Activated naive CD4-positive, alpha-beta T cell treated with anti-CD3 and anti-CD28 coated beads, Interleukin-2, amount 10 ng/mL, durations not matched to agents 7 days and 5 days (primary cell): ENCODE data around the gene TMA7.

Source experiments
- CTCF ChIA-PET: fragments of 350-600 bp; sonication (Branson Sonifier 250); formaldehyde crosslinking; loops from one replicate; lab custom pipeline; 2021; ENCODE audit warnings: antibody characterized with exemption; lab: Charles Lee
- DNase-seq: peaks from one replicate; pipeline ENCODE4 v3.0.0-alpha.2; 2020
- H3K27ac Mint-ChIP-seq: one replicate; pipeline ENCODE4 v1.8.0; 2021; ENCODE audit warnings: mild to moderate bottlenecking, moderate library complexity, mixed read lengths
- H3K27me3 Mint-ChIP-seq: one replicate; pipeline ENCODE4 v1.8.0; 2021; ENCODE audit warnings: mild to moderate bottlenecking, mixed read lengths
- H3K36me3 Mint-ChIP-seq: one replicate; pipeline ENCODE4 v1.8.0; 2021; ENCODE audit warnings: mixed read lengths
- H3K4me1 Mint-ChIP-seq: one replicate; pipeline ENCODE4 v1.8.0; 2021; ENCODE audit warnings: mixed read lengths
- H3K4me3 Mint-ChIP-seq: one replicate; pipeline ENCODE4 v1.8.0; 2021; ENCODE audit warnings: mild to moderate bottlenecking, moderate library complexity, mixed read lengths
- H3K9me3 Mint-ChIP-seq: one replicate; pipeline ENCODE4 v1.8.0; 2021; ENCODE audit warnings: mixed read lengths

TMA7 gene

DNA sequence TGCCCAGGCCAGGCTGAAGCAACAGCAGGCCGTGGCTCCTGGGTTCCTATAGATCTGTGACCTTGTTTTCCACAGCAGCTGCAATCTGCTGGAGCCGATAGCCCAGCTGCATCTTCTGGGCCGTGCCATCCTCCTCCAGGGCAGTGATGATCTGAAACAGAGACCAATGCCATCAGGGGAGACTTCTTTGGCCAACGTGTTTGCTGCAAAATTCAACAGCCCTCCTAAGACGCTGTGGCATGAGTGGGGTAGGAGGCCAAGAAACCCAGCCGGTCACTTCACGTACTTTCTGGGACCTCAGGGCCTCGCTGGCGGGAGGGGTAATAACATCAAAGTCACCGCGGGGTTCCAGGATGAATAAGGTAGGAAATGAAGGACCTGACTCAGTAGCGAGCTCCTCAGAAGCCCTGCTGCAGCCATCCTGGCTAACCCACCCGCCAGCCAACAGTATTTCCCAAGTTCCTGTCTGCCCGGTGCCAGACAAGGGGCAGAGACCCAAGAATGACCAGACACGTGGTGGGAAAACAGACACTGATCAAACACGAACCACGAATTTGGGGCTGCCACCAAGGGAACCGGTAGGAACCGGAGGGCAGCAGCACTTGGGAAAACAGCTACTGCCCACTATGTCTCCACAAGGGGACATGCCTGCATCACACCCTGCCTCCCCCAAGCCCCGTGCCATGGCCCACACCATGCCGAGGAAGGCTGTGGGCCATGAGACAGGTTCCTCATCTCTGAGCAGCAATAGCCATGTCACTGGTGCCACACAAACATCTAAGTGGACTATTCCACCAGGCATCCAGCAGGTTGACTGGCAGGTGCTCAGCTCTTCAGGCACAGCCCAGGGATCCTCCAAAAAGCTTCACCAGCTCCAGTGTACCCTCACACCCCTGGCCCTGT is 35.4 kb upstream of the TMA7 start:
- DNase-seq = peak; percentile 3
- CTCF ChIA-PET = interaction anchor here (1.3 to 7.8 kb wide), 2 partner anchors 29 to 144 kb away, joined by 5 to 170 read pairs; no protein-coding TSS in a partner anchor
- Mint-ChIP-seq H3K4me3 (no peak overlapping the region), H3K36me3 (no peaks in the 10 kb centered on the region), H3K27ac (no peak overlapping the region), H3K9me3 (no peaks in the 10 kb centered on the region), H3K4me1 (no peaks in the 10 kb centered on the region), H3K27me3 (peaks cover 11% of the 10 kb centered on the region)

DNA sequence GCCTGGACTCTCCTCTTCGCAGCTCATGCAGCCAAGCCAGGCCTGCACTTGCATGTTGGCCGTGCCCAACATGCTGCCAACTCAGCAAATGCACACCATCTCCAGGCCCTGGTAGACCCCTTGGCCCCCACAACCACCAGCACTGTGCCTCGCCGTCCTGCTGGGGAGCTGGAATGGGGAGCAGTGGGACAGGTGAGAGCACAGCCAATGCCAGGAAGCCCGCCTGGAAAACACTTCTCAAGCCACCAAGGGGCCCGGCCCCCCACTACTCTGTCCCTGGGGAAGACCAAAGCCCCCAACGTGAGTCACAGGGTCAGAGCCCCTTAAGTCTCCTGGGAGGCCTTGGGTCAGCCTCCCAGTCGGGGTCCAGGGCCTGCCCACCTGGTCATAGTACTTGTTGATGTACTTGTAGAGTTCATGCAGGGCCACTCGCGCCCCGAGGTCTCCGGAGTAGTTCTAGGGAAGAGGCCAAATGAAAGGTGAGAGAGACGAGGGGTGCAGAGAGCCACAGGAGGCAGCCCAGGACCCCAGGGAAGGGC is 34.6 kb upstream of the TMA7 start:
- DNase-seq = peak; percentile 20
- Mint-ChIP-seq H3K36me3 (no peaks in the 10 kb centered on the region), H3K9me3 (no peaks in the 10 kb centered on the region), H3K4me1 (no peaks in the 10 kb centered on the region), H3K27me3 (peaks cover 9% of the 10 kb centered on the region), H3K4me3 (no peak overlapping the region), H3K27ac (no peak overlapping the region)
- CTCF ChIA-PET = interaction anchor here (1.3 to 7.8 kb wide), 2 partner anchors 29 to 144 kb away, joined by 5 to 170 read pairs; no protein-coding TSS in a partner anchor

DNA sequence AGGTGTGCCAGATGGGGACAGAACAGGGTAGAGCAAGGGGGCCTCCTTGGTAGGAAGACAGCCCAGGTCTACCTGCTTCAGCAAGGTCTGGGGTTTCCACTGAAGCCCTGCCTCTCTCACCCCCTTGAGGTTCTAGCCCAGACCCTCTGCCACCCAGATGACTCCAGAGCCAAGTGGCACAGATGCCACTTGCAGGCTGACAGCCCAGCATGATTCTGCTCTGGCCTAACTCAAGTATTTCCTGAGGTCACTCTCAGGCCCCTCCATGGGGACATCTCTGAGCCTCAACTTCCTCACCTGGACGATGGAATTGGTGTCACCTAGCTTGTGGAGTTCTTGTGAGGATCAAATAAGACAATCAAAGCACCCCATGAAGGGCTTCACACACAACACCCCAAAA is 34.1 kb upstream of the TMA7 start:
- H3K4me3 Mint-ChIP-seq = no peak overlapping the region
- H3K27me3 Mint-ChIP-seq = peaks cover 9% of the 10 kb centered on the region
- H3K4me1 Mint-ChIP-seq = no peaks in the 10 kb centered on the region
- H3K27ac Mint-ChIP-seq = no peak overlapping the region
- H3K9me3 Mint-ChIP-seq = no peaks in the 10 kb centered on the region
- H3K36me3 Mint-ChIP-seq = no peaks in the 10 kb centered on the region
- CTCF ChIA-PET = interaction anchor here (3.4 to 3.5 kb wide), 2 partner anchors 27 to 30 kb away, joined by 14 to 26 read pairs; no protein-coding TSS in a partner anchor
- peak; percentile 14 for DNase-seq

DNA sequence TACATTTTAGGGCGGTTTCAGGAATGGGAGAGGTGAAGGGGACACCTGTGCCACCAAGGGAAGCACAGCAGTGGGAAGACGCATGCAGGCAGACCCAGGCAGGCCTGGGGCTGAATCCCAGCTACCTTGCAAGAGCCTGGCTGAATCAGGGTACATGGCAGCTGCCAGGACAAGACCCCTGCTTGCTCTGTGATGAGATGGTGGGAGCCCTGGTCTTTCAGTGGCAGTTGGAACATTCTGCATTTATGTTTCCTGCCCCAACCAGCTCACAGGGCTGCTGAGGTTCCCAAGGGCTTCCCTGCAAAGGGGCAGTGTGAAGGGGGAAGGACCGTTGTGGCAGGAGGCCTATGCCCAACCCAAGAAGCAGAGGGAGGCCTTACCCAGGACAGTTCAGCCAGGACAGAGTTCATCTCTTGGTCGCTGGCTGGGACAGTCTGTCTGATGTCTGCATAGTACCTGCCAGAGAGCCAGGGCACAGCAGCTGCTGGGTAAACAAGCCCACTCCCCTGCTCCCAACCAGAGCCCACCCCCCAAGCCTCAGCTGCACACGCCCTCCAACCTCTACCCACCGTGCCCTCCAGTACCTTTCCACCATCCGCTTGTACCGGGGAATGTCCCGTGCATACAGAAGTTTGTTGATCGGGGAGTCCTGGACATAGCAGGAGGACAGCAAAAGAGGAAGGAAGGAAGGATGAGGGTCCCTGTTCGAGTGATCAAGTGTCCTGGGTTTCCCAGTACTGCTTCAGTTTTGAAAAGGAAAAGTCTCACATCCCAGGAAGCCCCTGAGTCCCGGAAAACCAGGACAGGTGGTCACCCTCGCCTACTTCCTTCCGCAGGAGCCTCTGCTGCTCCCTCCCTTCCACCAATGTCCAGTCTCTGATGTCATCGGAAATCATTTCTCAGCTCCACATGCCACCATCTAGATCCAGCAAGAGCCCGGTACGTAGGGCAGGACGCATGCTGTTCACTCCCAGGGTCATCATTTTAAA is 33.3 kb upstream of the TMA7 start:
- peaks cover 9% of the 10 kb centered on the region for H3K27me3 Mint-ChIP-seq
- CTCF ChIA-PET = interaction anchor here (1.4 to 3.5 kb wide), 4 partner anchors 7 to 29 kb away, joined by 6 to 26 read pairs (median 11); no protein-coding TSS in a partner anchor
- no peak overlapping the region for H3K27ac Mint-ChIP-seq
- no peaks in the 10 kb centered on the region for H3K4me1 Mint-ChIP-seq
- H3K9me3 Mint-ChIP-seq = no peaks in the 10 kb centered on the region
- no peak overlapping the region for H3K4me3 Mint-ChIP-seq
- no peaks in the 10 kb centered on the region for H3K36me3 Mint-ChIP-seq
- peak; percentile 18 for DNase-seq

DNA sequence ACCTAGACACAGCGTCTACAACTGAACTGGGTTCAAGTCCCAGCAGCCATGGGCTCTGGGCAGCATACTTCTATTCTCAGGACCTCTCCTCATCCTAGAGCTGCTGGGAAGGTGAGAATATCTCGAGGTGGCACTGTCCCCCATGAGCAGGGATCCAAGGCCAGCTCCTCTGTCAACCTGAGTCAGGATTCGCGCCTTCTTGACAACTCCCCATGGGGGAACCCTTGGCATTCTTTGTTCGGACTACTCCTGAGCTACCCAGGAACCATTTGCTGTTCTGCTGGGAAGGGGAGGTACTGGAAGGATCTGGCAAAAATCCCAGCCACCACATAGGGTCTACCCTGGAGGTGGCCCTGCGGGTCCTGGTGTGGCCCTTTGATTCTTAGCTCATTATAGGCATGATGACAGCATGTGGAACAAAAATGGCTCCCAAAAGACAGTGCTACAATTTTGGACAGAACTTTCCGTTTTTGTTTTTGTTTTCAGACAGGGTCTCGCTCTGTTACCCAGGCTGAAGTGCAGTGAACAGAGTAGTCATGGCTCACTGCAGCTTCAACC is 32.4 kb upstream of the TMA7 start:
- Mint-ChIP-seq H3K27ac (no peak overlapping the region), H3K4me3 (no peak overlapping the region), H3K9me3 (no peaks in the 10 kb centered on the region), H3K27me3 (peaks cover 9% of the 10 kb centered on the region), H3K36me3 (no peaks in the 10 kb centered on the region), H3K4me1 (no peaks in the 10 kb centered on the region)
- CTCF ChIA-PET = interaction anchor here (1.0 to 3.5 kb wide), 9 partner anchors 8 to 229 kb away, joined by 3 to 26 read pairs (median 6); no protein-coding TSS in a partner anchor
- peak; percentile 14 for DNase-seq

DNA sequence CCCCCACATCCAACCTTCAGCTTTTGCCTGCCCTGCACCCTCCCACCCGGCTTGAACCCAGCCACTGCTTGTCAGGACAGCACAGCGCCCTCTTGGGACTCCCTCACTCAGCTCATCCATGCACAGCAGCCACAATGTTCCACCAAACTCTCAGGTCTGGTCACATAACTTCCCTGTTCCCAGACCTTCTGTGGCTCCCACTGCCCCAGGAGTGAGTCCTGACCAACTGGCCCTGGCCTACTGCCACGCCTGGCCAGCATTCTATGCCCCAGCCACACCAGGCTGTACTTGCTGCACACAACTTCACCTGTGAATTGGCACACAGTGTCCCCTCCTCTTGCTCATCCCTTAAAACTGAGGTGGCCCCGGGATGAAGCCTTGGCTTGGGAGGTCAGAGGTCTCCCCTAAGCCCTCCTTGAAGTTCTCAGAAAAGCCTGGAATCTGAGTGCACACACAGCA is 31.2 kb upstream of the TMA7 start:
- peak; percentile 20 for DNase-seq
- H3K27me3 Mint-ChIP-seq = peaks cover 9% of the 10 kb centered on the region
- H3K27ac Mint-ChIP-seq = no peak overlapping the region
- H3K9me3 Mint-ChIP-seq = no peaks in the 10 kb centered on the region
- H3K4me1 Mint-ChIP-seq = no peaks in the 10 kb centered on the region
- CTCF ChIA-PET = interaction anchor here (0.6 to 3.5 kb wide), 7 partner anchors 9 to 183 kb away, joined by 3 to 26 read pairs (median 6); no protein-coding TSS in a partner anchor
- no peaks in the 10 kb centered on the region for H3K36me3 Mint-ChIP-seq
- no peak overlapping the region for H3K4me3 Mint-ChIP-seq

DNA sequence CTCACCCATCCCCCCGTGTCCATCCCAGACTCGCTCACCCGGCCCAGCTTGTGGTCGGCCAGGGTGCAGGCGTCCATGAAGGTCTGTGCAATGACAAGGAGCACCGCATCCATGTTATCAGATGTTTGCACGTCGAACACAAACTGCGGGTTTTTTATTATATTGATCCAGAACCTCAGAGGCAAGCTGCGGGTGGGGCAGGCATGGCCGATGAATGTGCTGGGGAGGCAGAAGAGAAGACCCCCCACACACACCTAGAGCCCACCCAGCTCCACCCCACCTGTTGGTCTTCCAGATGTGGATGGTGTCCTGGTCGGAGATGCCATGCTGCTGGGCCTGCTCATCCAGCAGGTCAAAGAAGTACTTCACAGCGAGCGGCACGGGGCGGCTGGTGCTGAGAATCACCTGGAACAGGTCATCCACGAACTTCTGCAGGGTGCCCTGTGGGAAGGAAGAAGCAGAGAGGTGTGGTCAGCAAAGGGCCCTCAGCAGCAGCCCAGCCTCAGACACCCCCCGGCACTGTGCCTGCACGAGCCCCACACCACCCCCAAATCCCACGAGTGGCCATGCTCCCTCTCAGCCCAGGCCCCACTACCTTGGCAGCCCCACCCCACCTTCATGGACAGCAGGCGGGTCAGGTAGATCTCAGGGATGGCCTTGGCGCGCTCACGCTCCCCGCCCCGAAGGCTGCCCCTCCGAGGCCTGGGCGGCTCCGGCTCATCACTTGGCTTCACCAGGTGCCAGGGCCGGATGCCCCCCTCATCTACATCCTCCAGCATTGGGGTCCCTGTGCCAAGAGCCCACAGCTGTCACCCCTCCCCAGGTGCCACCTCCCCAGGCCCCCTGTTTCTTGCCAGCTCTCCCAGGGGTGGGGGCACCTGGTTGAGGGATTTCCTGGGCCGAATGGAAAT is 30.5 kb upstream of the TMA7 start:
- CTCF ChIA-PET = interaction anchor here (1.6 to 3.5 kb wide), 7 partner anchors 9 to 26 kb away, joined by 4 to 26 read pairs (median 8); no protein-coding TSS in a partner anchor
- H3K27ac Mint-ChIP-seq = no peak overlapping the region
- H3K4me1 Mint-ChIP-seq = no peaks in the 10 kb centered on the region
- DNase-seq = peak; percentile 13
- no peaks in the 10 kb centered on the region for H3K9me3 Mint-ChIP-seq
- no peak overlapping the region for H3K4me3 Mint-ChIP-seq
- peaks cover 9% of the 10 kb centered on the region for H3K27me3 Mint-ChIP-seq
- no peaks in the 10 kb centered on the region for H3K36me3 Mint-ChIP-seq

DNA sequence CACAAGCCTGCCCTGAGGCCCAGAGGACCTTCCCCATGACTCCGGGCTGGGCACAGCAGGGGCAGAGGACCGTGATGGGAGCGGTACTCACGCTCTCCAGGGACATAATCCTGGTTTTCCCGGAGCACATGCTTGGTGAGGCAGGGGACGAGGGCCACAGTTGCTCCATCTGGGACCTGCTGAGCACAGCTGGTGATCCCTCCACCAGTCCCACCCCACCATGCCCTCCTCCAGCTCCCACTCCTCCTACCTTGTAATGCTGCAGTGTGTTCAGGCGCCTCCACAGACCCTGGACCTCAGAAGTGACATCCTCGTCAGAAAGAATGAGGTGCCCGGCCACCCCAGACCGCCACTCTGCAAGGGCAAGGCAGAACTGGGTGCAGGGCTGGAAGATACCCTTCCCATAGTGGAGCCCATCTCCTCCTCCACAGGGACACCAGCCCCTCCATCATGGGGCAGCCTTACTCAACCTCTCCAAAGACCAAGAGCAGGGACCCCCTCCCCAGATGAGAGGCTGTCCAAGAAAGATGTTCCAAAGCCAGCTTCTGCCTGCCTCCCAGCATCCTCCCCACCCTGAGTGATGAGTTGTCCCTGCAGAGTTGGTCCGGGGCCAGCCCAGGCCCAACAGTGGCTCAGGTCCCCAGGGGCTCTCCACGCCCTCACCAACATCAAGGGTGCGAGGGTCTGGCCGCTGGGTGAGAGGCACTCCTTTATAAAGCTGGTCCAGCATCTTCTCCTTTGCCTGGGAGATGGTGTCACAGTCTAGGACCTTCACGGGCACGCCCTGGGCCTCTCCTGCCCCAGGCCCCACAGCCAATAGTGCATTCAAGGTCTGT is 29.6 kb upstream of the TMA7 start:
- Mint-ChIP-seq H3K4me3 (no peak overlapping the region), H3K9me3 (no peaks in the 10 kb centered on the region), H3K27me3 (peaks cover 9% of the 10 kb centered on the region), H3K4me1 (no peaks in the 10 kb centered on the region), H3K36me3 (no peaks in the 10 kb centered on the region), H3K27ac (no peak overlapping the region)
- peak; percentile 10 for DNase-seq
- CTCF ChIA-PET = interaction anchor here (1.6 to 2.5 kb wide), 3 partner anchors 10 to 26 kb away, joined by 5 to 8 read pairs (median 6); no protein-coding TSS in a partner anchor

DNA sequence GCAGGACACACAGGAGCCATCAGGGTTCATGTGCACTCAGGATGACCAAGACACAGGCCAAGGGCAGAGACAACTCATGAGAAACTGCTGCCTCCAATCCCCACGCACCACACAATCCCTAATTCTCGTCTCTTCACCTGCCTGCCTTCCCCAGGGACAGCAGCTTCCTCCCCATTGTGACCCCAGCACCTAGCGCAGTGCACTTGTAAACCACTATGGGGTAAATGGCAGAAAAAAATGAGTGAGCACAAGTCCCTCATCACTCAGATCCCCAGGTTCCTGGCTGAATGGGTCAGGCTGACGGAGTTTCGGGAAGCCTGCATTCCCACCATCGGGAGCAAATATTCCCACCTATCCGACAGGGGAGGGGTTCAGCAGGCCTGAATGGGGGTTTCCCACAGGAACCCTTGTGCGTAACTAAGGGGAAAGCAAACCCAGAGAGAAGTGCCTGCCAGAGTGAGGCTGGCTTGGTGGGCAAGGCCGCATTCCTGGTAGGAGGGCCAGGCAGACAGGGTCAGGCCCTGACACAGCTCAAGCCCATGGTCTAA is 28.9 kb upstream of the TMA7 start:
- CTCF ChIA-PET = interaction anchor here (1.4 to 2.4 kb wide), 3 partner anchors 11 to 25 kb away, joined by 5 to 9 read pairs (median 8); no protein-coding TSS in a partner anchor

DNA sequence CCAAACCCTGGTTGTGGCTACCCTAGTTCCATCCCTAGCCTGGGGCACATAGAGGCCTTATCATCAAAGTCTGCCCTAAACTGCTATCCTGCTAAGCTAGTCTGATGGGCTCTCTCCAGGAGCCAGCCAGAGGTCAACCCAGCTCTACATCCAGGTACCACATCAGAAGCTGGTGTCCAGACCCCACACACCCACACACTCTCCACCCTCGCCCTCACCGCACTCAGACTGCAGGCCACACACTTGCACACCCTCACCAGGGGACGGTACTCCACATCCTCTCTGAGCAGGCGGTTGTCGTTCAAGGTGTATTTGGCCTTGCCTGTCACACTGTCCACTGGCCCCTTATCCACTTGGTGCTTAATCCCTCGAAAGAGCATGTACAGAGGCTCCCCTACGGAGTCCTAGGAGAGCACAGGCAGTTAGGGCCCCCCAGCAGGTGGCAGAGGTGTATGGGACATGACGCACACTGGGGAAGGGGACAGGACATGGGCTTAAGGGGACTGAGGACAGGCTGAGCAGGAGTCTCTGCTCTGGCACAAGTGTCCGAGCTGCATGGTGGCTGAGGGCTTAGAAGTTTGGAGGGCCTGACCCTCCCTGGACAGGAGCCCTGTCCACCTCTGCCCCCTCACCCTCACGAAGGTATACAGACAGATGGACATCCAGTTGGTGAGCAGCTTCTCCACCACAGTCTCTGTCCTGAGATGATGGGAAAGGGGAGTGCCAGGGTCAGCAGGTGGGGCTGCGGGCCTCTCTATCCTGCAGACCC is 28.3 kb upstream of the TMA7 start:
- Mint-ChIP-seq H3K9me3 (no peaks in the 10 kb centered on the region), H3K4me3 (no peak overlapping the region), H3K27ac (no peak overlapping the region), H3K27me3 (peaks cover 9% of the 10 kb centered on the region), H3K4me1 (no peaks in the 10 kb centered on the region), H3K36me3 (no peaks in the 10 kb centered on the region)
- CTCF ChIA-PET = interaction anchor here (1.4 to 2.4 kb wide), 2 partner anchors 12 to 24 kb away, joined by 8 to 9 read pairs; no protein-coding TSS in a partner anchor
- DNase-seq = peak; percentile 18

More for the DNA sequence above, 28.9 kb upstream of the TMA7 start:
- H3K27me3 Mint-ChIP-seq = peaks cover 9% of the 10 kb centered on the region
- DNase-seq = peak; percentile 16
- H3K4me1 Mint-ChIP-seq = no peaks in the 10 kb centered on the region
- H3K4me3 Mint-ChIP-seq = no peak overlapping the region
- H3K9me3 Mint-ChIP-seq = no peaks in the 10 kb centered on the region
- H3K27ac Mint-ChIP-seq = no peak overlapping the region
- no peaks in the 10 kb centered on the region for H3K36me3 Mint-ChIP-seq
